Measurements from ENCODE around the gene ADAM17.

GRCh38 chr2:9488583-9489547 is 66.8 kb downstream of the ADAM17 start:
- no peak for TF ChIP-seq GATA2 (IDR thresholded peaks at IDR 0.05; ENCODE audit: low read depth, low read length)
- TF ChIP-seq GATA3 (IDR thresholded peaks at IDR 0.05; ENCODE audit: low read depth, low read length) = no peak
